NCI-H2171 treated with DMSO at 0.1 percent for 48 hours (cell line): Measurements from ENCODE around the gene OCIAD2.
"Not testable (repeated sequence)": the region's sequence is repeated elsewhere in the genome, so short reads cannot be mapped to it uniquely, and the experiment has no call there.

ENCODE experiments used
- DNase-seq: peaks from one replicate; lab custom pipeline; 2025; lab: John Stamatoyannopoulos, UW

OCIAD2 gene

GRCh38 chr4:48907706-48908477 lies 1.3 kb upstream of the OCIAD2 start:
- no peak for DNase-seq

GRCh38 chr4:48905363-48906015 lies 1.1 kb downstream of the OCIAD2 start:
- DNase-seq = no peak

DNA sequence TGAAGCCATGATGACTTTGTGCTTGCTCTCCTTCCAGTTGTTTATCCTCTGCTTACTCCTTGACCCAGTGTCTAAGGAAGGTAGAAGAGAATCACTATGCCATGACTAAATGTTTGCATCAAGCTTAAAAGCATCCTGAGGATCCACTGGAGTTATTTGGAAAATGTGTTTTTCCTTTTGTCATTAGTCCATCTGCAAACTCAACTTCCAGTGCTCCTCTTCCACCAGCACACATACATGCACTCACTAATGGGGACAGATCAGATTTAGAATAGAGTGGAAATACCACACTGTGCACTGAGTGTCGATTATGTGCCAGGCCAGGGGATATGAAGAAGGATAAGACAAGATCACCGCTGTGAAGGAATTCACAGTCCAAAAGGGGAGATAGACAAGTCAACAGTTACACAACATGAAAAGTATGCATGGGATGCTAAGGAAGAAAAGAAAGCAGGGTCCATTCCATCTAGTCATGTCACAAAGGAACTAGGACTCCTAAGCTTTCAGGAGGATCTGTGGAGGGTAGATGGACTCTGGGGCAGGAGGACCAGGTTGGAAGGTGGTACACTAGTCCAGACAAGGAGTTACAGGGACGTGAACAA lies 1.9 kb downstream of the OCIAD2 start:
- no peak for DNase-seq

- DNase-seq = peak; percentile 32
Observed at GRCh38 chr4:48904101-48904500, 2.5 kb downstream of the OCIAD2 start.

GRCh38 chr4:48902266-48902665 lies 4.3 kb downstream of the OCIAD2 start:
- DNase-seq = peak; percentile 63

DNA sequence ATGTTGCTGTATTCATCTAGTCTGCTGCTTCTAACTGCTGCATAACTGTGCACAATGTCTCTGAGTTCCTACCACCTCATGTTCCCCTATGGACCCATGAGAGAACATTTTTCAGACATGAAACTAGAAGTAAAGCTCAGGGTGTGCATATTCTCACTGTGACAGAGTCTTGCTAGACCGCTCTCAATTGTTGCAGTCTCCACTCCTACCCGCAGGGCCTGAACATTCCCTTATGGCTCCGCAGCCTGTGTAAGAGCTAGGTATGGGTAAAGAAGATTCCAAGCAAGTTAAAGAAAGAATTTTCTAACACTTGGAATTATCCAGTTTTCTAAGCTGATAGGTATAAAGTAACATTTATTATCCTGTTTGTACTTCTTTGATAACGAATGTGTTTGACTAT lies 5.4 kb downstream of the OCIAD2 start:
- no peak for DNase-seq

- no peak for DNase-seq
Observed at GRCh38 chr4:48899950-48900349, 6.6 kb downstream of the OCIAD2 start.

DNA sequence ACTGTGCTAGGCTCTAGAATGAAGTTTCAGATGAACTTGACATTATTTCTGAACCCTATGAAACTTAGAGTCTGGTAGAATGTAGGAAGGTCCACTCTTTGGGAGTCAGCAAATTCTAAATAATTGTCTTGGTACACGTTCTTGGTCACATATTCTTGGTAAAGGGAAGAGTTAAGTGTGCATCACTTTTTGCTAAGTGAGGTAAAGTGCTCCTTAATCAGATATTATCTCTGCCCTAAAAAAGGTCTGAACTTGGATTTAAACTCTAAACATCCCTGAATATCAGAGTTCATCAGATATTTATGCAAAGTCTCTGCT lies 7.2 kb downstream of the OCIAD2 start:
- no peak for DNase-seq

GRCh38 chr4:48898733-48899431 lies 7.7 kb downstream of the OCIAD2 start:
- DNase-seq = no peak

- no peak for DNase-seq
Observed at GRCh38 chr4:48896845-48897244, 9.7 kb downstream of the OCIAD2 start.

DNA sequence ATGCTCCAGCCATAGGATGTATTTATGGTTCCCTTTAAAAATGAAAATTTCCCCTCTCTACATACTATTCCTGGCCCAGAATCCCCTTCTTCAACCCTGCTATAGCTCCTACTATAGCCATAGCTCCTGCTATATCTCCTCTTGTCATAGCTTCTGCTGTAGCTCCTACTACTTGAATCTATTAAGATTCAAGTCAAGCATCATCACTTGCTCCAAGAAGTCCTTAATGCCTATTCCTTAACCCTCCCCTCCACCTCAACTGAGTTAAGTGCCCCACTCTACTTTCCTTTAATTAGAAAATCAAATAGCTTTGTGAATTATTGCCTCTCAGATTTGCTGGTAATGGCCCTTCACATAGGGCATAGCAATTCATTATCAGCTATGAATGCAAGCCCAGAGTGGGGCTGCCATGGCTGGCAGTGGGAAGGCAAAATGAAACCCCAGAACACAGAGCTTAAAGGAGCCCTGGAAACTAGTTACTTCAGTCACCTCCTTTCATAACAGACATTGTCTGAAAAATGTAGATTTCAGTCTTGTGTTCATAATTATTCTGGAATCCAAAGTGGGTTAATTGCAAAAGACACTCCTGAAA lies 15.4 kb downstream of the OCIAD2 start:
- no peak for DNase-seq

GRCh38 chr4:48889750-48890149 lies 16.8 kb downstream of the OCIAD2 start:
- DNase-seq = not testable (repeated sequence)

- not testable (repeated sequence) for DNase-seq
Observed at GRCh38 chr4:48881646-48882045, 24.9 kb downstream of the OCIAD2 start.

DNA sequence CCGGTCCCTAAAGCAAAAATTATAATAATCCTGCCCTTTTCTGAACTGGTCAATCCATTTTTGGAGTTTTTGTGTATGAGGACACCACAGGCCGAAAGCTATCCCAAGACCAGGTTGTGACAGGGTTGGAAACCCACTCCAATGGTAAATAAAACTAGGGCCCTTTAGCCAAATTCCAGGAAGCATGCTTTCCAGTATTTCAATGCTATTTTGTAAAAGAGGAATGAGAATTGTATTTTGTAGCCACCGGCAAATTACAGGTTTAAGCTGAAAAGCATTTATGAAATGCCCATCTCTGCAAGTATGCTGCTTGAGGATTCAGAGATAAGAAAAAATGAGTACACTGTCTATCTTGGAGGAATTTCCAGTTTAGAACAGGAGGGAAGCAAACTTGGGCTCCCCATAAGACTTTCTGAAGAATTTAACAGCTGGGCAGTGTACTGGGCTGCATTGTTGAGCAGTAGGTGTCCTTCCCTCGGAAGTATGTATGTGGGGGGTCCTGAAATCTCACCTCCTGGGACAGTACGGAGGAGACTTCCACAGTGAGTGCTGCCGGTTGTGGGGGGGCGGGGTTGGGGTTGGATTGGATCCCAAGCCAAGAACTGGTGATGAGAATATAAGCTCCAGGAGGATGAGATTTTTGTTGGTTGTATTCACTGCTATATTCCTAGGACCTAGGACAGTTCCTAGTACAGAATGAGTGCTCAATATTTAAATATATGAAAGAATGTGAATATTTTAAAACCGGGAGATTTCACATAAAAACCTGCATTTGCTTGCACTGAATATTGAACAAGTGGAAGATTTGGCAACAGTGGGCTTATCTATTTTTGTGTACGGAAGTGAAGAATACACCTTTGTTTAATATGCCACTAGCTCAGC lies 26.8 kb downstream of the OCIAD2 start:
- DNase-seq = no peak

DNA sequence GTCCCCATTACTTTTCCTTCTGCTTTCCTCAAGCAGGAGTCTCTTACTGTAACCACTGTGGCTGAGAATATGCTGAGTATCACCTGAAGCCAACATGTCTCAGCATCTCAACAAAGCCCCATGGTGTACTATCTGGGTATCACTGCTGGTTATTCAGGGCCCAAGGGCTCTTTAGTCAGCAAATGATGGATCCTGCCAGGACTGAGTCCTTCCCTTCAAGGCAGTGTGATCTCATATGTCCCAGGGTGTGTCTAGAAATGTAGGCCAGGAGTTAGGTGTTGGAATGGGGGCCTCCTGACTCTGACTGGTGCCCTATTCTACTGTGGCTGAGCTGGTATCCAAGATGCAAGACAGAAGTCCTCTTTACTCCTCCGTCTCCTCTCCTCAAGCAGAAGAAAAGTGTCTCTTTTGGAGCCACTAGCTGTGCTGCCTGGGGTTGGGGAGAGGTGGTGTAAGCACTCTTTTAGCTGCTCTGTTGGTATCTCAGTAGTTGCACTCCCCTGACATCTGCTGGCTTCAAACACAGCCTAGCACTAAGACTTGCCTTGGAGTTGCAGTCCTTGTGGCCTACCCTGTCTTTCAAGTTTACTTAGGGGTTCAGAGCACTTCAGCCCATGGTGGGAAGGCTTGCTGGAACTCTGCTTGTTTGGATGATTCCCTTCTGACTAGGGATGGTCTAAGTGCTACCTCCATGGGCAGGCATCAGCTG lies 28.6 kb downstream of the OCIAD2 start:
- DNase-seq = no peak

- not testable (repeated sequence) for DNase-seq
Observed at GRCh38 chr4:48864696-48865095, 41.9 kb downstream of the OCIAD2 start.

DNA sequence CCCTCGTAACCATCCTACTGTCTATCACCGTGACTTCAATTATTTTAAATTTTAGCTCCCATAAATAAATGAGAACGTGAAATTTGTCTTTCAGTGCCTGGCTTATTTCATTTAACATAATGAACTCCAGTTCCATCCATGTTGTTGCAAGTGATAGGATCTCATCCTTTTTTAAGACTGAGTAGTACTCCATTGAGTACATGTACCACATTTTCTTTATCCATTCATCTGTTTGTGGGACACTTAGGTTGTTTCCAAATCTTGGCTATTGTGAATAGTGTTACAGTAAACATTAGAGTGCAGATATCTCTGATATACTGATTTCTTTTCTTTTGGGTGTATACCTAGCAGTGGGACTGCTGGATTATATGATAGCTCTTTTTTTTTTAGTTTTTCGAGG lies 42.8 kb downstream of the OCIAD2 start:
- DNase-seq = no peak

- no peak for DNase-seq
Observed at GRCh38 chr4:48862661-48863060, 43.9 kb downstream of the OCIAD2 start.

GRCh38 chr4:48862038-48862437 lies 44.5 kb downstream of the OCIAD2 start:
- no peak for DNase-seq

GRCh38 chr4:48858130-48858529 lies 48.4 kb downstream of the OCIAD2 start:
- no peak for DNase-seq

DNA sequence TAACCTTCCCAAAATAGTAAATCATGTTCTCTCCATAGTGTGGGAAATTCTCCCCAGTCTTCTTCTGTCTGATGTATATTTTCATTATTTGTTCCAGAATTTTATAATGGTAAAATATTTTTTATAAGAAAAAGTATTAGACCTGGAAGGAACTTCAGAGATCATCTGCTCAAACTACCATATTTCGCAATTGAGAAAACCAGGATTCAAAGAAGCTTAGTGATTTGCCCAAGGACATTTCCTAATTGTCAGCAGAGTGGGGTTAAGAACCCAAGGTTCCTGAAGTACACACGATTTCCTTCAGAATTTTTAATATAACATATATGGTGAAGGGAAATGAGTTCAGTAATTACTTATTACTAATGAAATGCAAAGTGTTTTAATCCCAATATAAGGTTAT lies 51.6 kb downstream of the OCIAD2 start:
- no peak for DNase-seq
